Activated CD4-positive, alpha-beta T cell treated with anti-CD3 and anti-CD28 coated beads, Interleukin-2, amount 50 U/mL, for 48 hours (primary cell): ENCODE data around the gene YTHDF1.

Experiments used
- DNase-seq, 2 experiments: peaks; one replicate each; pipeline ENCODE4 v3.0.0-alpha.2; 2020

YTHDF1 gene

DNA sequence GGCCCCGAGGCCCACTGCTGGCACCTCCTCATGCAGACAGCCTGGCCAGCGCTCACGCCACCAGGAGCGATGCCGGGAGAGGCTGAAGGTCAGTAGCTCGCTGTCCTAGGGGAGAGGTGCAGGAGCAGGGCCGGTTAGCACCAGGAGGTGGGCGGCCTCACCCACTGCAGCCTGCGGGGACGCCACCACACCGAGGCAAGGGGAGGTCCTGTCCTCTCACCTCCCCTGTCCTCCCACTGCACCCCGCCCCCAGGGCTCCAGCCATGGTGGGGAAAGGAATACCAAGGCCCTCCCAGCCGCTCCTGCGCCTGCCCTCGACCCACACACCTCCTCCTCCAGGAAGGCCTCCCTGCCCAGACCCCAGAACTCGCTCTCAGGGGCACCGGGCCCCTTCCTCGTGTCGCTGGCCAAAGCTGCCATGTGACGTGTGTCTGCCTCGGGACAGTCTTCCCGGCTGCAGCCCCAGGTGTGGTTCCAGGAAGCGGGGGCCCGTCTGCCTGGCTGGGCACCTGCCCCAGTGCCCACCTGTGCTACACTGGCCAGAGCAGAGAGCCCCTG is 31.8 kb upstream of the YTHDF1 start:
- DNase-seq, result no peak

DNA sequence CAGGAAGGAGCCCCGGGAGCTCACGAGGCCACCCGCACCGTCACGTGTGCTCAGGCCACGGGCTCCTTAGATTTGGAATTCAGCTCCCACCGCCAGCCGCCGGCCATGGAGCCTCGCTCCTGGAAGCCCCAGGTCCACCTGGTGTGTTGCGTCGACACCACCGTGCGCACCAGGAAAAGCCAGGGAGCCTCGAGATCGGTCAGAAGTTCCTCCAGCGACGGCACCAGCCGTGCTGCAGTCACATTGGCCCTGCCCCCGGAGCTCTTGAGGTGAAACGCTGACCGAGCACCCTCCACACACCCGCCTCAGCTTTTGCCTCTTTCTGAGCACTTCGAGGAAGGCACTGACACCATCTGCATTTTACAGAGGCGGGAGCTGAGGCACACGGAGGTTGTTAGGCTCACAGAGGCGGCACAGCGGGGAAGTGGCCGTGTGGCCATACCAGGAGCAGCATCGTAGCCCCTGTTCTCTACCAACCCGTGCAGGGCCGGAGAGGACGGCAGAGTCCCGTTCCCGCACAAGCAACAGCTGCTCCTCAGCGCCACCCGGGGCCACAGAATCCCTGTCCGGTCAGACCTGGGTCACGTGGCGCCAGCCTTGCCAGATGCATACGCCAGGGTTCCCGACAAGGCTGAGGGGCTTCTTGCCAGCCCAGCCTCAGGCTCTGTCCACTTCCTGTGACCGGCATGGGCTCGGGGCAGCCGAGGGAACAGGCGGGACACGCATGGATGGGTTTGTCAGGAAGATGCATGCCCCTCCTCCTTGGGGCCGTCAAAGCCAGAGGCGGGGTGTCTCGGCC is 30.8 kb upstream of the YTHDF1 start:
- no peak for DNase-seq

- DNase-seq, result no peak
These were observed 28.5 kb upstream of the YTHDF1 start for GRCh38 chr20:63244468-63244867.

DNA sequence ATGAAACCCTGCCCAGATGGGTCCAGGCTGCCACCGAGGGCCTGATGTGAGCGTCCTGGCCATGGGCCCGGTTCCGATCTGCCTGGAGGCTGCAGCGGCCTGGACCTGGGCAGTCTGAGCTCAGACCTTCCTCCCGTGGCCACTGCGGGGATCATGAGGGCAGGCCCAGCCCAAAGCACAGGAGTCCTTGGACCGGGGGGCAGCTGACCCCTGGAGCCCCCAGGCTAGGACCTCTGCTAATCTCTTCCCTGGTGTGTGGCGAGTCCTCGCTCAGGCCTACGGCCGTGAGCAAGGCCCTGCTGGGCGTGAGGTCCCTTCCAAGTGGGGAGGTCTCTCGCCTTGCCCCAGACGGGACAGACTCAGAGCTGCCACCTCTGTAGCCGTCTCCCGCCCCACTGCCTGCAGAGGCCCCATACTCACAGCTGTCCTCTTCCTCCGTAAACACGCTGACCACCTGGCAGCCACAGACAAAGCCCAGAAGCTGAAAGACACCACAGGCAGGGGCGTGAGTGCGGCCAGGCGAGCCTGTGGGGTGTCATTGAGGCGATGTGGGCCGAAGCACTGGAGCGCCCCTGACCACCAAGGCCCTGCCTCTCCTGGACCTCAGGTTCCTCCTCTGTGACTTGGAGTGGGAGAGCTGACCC is 27.8 kb upstream of the YTHDF1 start:
- DNase-seq, result no peak

DNA sequence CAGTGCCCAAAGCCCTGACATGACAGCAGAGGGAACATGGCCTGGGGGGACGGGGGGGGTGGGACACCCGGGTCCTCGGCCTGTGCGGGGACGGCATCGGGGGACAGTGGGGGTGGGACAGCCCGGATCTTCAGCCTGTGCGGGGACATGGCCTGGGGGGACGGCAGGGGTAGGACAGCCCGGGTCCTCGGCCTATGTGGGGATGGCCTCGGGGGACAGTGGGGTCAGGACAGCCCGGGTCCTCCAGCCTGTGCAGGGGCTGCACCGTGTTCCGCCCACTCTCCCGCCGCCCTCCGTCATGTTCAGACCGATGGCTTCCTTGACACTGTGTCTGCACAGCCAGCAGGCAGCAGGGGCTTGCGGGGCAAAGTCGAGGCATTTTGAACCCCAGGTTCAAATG is 26.8 kb upstream of the YTHDF1 start:
- DNase-seq, result no peak

DNA sequence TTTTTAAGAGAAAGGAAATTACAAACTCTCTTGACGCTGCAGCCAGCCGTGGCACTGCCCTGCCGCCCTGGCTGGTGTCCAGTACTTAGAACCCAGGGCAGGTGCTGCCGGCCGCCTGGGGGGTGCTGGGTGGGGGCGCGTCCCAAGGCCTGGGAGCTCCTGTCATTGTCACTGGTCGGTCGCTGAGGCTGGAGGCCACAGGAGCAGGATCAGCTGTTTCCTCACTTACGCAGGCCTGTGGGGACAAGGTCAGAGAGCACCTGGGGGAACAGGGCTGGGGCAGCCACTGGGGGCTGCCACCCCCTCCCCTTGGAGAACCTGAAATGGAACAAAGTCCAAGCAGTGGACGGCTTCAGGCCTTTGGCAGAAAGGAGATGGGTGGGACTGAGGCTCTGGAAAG is 25.3 kb upstream of the YTHDF1 start:
- no peak for DNase-seq

GRCh38 chr20:63240004-63240403 is 24.1 kb upstream of the YTHDF1 start:
- no peak for DNase-seq

GRCh38 chr20:63239431-63239830 is 23.5 kb upstream of the YTHDF1 start:
- DNase-seq, result no peak

DNA sequence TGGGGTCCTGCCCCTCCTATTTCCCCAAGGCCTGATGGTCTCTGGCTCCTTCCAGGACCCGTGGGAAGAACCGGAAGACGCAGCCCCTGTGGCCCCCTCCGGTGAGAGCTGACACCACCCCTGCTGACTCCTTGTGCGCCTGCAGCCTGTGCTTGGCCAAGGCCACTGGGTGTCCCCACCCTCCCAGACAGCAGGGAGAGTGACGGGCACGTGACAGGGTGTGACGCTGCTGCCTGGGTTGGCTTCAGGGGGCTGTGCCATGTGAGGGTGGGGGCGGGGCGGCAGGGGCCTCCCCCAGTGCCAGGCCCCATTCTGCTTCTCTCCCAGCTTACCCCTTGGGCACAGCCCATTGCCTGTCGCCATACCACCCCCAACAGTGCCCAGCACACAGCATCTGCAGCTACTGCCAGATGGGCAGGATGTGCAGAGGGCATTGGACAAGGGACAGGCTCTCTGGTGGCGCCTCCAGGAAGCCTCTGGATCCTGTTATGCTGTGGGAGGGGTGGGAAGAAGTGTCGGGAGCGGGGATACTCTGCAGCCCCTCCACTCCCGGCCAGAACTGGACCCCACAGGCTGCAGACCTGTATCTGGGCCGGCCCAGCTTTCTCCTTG is 22.7 kb upstream of the YTHDF1 start:
- no peak for DNase-seq

GRCh38 chr20:63238031-63238430 is 22.1 kb upstream of the YTHDF1 start:
- DNase-seq, result no peak

GRCh38 chr20:63236116-63236837 is 20.3 kb upstream of the YTHDF1 start:
- DNase-seq, result no peak

- DNase-seq, result no peak
These were observed 19.6 kb upstream of the YTHDF1 start, which contains the start of gene BIRC7 for GRCh38 chr20:63235399-63235983. Gene BIRC7, plus strand, starts transcription at chr20:63235905. Its CDS starts 192 bp downstream, at chr20:63236097.

GRCh38 chr20:63234693-63235398 is 18.9 kb upstream of the YTHDF1 start:
- peak in 1 of 2 experiments; percentile 23 for DNase-seq

DNA sequence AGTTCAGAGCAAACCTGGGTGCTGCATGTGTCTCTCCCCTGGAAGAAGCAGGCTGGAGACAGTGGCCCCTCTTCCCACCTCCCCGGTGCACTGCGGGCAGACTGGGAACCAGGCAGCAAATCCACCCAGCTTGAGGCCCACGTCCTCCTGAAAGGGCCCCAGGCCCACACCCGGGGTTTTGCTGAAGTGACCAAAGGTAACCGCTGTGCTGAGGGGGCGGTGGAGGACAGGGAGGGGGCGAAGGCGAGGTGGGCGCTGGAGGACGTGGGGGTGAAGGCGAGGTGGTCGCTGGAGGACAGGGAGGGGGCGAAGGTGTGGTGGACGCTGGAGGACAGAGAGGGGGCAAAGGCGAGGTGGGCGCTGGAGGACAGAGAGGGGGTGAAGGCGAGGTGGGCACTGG is 18.0 kb upstream of the YTHDF1 start:
- DNase-seq, result no peak

GRCh38 chr20:63233061-63233344 is 17.1 kb upstream of the YTHDF1 start:
- DNase-seq, result no peak

GRCh38 chr20:63232235-63233060 is 16.5 kb upstream of the YTHDF1 start:
- no peak for DNase-seq

GRCh38 chr20:63230800-63231268 is 14.9 kb upstream of the YTHDF1 start:
- DNase-seq, result no peak

- no peak for DNase-seq
These were observed 12.9 kb upstream of the YTHDF1 start for GRCh38 chr20:63228806-63229205.

DNA sequence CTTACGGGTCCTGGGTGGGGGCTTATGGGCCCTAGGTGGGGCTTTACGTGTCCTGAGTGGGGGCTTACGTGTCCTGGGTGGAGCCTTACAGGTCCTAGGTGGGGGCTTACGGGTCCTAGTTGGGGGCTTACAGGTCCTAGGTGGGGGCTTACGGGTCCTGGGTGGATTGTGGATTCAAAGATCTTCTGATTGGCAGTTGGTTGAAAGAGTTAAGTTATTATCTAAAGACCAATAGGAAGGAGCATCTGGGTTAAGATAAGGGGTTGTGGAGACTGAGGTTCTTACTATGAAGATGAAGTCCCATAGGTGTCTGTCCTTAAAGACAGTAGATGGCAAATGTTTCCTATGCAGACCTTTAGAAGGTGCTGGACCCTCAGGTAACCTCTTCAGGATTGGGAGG is 11.3 kb upstream of the YTHDF1 start:
- DNase-seq, result no peak

DNA sequence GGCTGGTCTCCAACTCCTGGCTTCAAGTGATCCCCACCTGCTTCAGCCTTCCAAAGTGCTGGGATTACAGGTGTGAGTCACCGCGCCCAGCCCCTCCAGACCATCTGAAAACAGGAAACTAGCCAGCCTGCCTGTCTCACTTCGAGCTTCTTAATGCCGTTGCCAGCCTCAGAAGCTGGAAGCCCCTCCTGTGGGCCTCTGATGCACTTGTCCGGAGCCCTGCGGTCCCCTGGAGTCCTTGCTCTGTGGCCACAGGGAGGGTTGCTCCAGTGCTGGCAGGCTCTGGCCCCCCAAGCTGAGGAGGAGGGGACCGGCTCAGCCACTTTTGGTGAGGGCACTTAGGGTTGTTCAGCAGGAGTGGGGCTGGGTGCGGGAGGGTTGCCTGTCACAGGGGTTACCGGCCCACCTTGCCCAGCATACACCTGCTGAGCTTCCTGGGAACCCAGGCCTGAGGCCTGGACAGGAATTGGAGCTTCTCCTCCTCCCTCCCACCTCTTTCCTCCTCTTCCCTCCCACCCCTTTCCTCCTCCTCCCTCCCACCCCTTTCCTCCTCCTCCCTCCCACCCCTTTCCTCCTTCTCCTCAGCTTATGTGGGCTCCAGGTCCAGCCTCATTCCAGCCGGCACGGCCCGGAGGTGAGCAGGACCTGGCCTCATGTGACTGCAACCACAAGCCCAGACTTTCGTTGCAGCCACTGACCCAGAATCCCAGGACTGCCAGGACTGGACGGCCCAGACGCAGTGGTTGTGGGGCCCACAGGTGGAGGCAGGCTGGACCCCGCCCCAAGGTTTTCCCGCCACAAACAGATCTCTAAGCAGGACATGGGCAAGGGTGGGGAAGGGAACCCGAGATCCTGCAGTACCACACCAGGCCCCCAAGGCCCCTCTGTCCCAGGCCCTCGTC is 10.4 kb upstream of the YTHDF1 start:
- no peak for DNase-seq
